Body of pancreas (tissue), 4 donors: ENCODE measurements around the gene BIK. TPM values are rescaled to one million over a fixed set of nuclear protein-coding genes. Genes with fewer than 3 reads are reported as not detected.

Experiments used
- ATAC-seq: fragments of 150-250 bp; one replicate; pipeline ENCODE4 v1.9.1; 2016
- DNase-seq, 4 donors: peaks; one replicate each; pipeline ENCODE4 v3.0.0-alpha.2; 2019
- H3K27ac ChIP-seq, 4 donors: fragments of 200-600 bp; sonication (generic); 1 replicate in 3 of 4; 2 replicates in 1 of 4; pipeline versions ENCODE4 v1.5.1 to v1.6.1; 2016 to 2019; ENCODE audit warnings: mild to moderate bottlenecking in 1 of 4, mixed read lengths in 1 of 4, moderate library complexity in 1 of 4
- H3K27me3 ChIP-seq, 2 donors: fragments of 200-600 bp; sonication (generic); one replicate each; pipeline ENCODE4 v1.6.0; 2016; ENCODE audit warnings: mild to moderate bottlenecking in 1 of 2
- H3K36me3 ChIP-seq, 2 donors: fragments of 200-600 bp; sonication (generic); replicated peaks in 1 of 2; 2 replicates each; pipeline ENCODE4 v1.5.1; 2016; ENCODE audit warnings: low read depth in 2 of 2; ENCODE audit not compliant: insufficient read depth in 1 of 2
- H3K4me1 ChIP-seq: fragments of 200-600 bp; sonication (generic); one replicate; pipeline ENCODE4 v1.6.0; 2016
- H3K4me3 ChIP-seq, 2 donors: fragments of 200-600 bp; sonication (generic); 1 replicate in 1 of 2; 2 replicates in 1 of 2; pipeline ENCODE4 v1.5.1; 2016 to 2019
- H3K9me3 ChIP-seq, 3 donors: fragments of 200-600 bp; sonication (generic); 1 replicate in 2 of 3; 2 replicates in 1 of 3; pipeline ENCODE4 v1.5.1; 2016
- POLR2A ChIP-seq, 3 donors: fragments of 450-650 bp; IDR thresholded peaks; one replicate each; pipeline ENCODE4 v1.6.1; 2016; ENCODE audit warnings: antibody characterized with exemption in 3 of 3, mild to moderate bottlenecking in 2 of 3
- WGBS, 2 donors: methylation state at CpG; one replicate each; pipeline ENCODE4 v1.1.5; 2017; 5-methylcytosine and 5-hydroxymethylcytosine counted together
- intact Hi-C: fragments of 100-400 bp; cut with DNase I; formaldehyde crosslinking; loops from one replicate; pipeline ENCODE4 v1.15.1; 2023
- total RNA-seq, 2 donors: library from RNA; depleted of rRNA; stranded (reverse); fragments of >200 nt; gene quantifications; one replicate each; pipeline ENCODE4 v1.1.0, GENCODE V29; 2016
- TF ChIP-seq, protein P1 (sequence below), 7 experiments: fragments of 450-650 bp in 4 of 7; fragments of 200-600 bp in 3 of 7; sonication (generic) in 3 of 7; IDR thresholded peaks; one replicate each; pipeline ENCODE4 v1.5.1; 2016 to 2019; ENCODE audit warnings: antibody characterized with exemption in 7 of 7

BIK gene
- total RNA-seq, 2 donors from 2014 or later, result 1.6 to 11.5 TPM

DNA sequence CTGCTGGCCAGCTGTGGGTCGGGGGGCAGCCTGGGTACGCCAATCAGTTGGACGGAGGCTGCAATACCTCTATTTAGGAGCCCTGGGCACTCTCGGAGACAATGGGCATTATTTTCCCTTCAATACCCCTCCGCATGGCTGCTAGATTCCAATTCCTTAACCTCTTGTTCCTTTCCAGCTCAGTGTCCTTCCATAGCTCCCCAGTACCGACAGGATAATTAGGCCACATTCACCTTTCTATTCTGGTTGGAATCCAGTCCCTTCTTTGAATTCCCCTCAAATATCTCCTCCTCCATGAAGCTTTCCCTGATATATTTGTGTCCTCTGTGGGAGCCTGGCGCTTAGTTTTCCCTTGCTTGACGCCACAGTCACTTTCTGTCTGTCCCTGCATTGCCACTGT lies 4.2 kb upstream of the BIK start:
- no peak for DNase-seq
- no peak for ATAC-seq
- Histone ChIP-seq H3K9me3 (no peaks in the 10 kb centered on the region), H3K27me3 (no peaks in the 10 kb centered on the region), H3K4me1 (peaks cover 13% of the 10 kb centered on the region), H3K27ac (no peak overlapping the region), H3K4me3 (no peak overlapping the region), H3K36me3 (no peaks in the 10 kb centered on the region)
- 95 to 96% methylated on average over 8 of the region's 8 CpGs for WGBS, 2 donors
- TF ChIP-seq POLR2A (IDR thresholded peaks at IDR 0.05), result no peak
- TF ChIP-seq, protein P1, sequence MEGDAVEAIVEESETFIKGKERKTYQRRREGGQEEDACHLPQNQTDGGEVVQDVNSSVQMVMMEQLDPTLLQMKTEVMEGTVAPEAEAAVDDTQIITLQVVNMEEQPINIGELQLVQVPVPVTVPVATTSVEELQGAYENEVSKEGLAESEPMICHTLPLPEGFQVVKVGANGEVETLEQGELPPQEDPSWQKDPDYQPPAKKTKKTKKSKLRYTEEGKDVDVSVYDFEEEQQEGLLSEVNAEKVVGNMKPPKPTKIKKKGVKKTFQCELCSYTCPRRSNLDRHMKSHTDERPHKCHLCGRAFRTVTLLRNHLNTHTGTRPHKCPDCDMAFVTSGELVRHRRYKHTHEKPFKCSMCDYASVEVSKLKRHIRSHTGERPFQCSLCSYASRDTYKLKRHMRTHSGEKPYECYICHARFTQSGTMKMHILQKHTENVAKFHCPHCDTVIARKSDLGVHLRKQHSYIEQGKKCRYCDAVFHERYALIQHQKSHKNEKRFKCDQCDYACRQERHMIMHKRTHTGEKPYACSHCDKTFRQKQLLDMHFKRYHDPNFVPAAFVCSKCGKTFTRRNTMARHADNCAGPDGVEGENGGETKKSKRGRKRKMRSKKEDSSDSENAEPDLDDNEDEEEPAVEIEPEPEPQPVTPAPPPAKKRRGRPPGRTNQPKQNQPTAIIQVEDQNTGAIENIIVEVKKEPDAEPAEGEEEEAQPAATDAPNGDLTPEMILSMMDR (IDR thresholded peaks at IDR 0.05), result no peak
- intact Hi-C loops, result no loop called here

DNA sequence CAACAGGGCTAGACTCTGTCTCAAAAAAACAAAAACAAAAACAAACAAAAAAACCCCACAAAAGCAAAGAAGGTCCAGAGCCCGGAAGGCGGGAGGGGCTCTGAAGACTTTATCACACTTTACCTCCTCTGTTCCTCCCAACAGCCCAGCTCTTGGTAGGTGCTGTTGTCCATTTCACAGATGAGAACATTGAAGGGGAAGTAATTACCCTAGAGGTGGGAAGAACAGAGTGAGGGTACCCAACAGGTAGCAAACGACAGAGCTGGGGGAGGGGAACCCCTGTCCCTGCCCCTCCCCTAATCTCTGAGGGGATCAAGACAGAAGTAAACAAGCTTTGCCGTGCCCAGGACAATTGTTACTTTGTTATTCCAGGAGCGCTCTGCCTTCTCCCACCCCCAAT lies 1.0 kb upstream of the BIK start:
- intact Hi-C loops, result no loop called here
- peaks cover 30% of the 10 kb centered on the region for H3K4me1 ChIP-seq
- no peaks in the 10 kb centered on the region for H3K36me3 ChIP-seq
- no peak overlapping the region for H3K27ac ChIP-seq
- H3K27me3 ChIP-seq, result no peaks in the 10 kb centered on the region
- H3K4me3 ChIP-seq, result no peak overlapping the region
- H3K9me3 ChIP-seq, result no peaks in the 10 kb centered on the region
- DNase-seq (no peak), ATAC-seq (no peak)
- WGBS, 2 donors, result 56 to 60% methylated on average over 5 of the region's 5 CpGs
- TF ChIP-seq, protein P1 (IDR thresholded peaks at IDR 0.05), result no peak
- no peak for TF ChIP-seq POLR2A (IDR thresholded peaks at IDR 0.05)

DNA sequence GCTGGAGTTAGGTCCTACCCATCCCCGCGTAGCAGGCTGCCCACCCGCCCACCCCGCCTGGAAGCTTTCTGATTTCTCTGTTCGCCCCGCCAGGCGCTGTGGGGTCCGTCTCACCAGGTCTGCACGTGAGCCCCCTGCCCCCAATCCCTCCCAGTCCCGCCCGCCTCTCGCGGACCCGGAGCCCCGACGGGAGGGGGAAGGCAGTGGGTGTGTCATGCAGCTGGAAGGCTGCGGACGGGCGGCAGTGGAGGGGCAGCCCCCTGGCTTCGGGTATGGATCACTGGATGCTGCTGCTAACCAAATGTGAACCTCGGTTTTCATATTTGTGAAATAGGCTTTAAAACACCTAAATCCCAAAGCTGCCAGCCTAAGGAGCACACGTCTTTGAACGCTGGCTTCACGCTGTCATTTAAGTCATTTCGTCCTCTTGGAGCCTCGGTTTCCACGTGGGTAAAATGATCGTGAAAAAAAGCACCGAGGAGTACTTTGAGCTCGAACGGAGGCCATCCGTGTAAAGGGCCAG lies 568 bp upstream of the BIK start:
- intact Hi-C loops, result no loop called here
- Histone ChIP-seq H3K27ac (no peak overlapping the region), H3K4me1 (peaks cover 35% of the 10 kb centered on the region), H3K9me3 (no peaks in the 10 kb centered on the region), H3K27me3 (no peaks in the 10 kb centered on the region), H3K4me3 (peak overlapping the region in 1 of 2 donors; percentile 19), H3K36me3 (no peaks in the 10 kb centered on the region)
- no peak for TF ChIP-seq POLR2A (IDR thresholded peaks at IDR 0.05)
- TF ChIP-seq, protein P1 (IDR thresholded peaks at IDR 0.05), result no peak
- WGBS, 2 donors, result 18 to 30% methylated on average over 17 to 32 of the region's 32 CpGs
- ATAC-seq (no peak), DNase-seq (no peak)

DNA sequence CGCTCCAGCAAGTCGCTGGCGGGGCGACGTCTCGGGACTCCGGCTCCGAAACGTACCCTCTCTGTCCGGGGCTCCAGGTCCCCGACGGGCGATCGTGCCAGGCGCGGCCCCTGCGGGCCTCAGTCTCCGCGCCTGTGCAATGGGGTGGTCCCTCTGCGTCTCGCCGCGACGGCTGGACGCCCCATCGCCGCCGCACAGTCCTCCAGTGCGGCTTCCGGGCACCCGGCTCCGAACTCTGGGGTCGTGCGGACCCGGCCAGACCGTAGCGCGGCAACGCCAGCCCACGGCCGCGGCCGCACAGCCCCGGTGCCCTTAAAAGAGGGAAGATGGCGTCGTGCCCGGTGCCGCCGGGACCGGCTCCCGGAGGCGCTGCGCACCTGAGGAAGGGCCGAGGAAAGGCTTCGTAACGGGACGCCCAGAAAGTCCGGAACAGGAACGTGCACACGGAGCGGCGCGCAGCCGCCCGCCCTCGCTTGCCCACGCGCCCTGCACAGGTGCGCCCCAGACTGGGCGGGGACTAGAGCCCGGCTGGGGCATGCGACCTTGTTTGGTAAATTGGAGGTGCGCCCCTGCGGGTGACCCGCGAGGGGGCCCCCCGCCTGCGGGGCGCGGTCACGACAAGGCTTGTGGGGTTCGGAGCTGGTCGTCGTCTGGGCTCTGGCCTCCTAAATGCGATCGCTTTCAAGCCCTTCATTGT lies 525 bp downstream of the BIK start:
- H3K9me3 ChIP-seq, result no peaks in the 10 kb centered on the region
- peaks cover 40% of the 10 kb centered on the region for H3K4me1 ChIP-seq
- H3K27ac ChIP-seq, result peak overlapping the region in 2 of 4 donors; percentile 41 to 50
- no peaks in the 10 kb centered on the region for H3K27me3 ChIP-seq
- 2% methylated on average over 85 of the region's 86 CpGs; no CpG with 5 or more reads in 1 of the 2 donors for WGBS, 2 donors
- no peaks in the 10 kb centered on the region for H3K36me3 ChIP-seq
- peak overlapping the region; percentile 19 to 67 for H3K4me3 ChIP-seq
- peak in 1 of 3 donors; percentile 14 for TF ChIP-seq POLR2A (IDR thresholded peaks at IDR 0.05)
- TF ChIP-seq, protein P1 (IDR thresholded peaks at IDR 0.05), result no peak
- DNase-seq, result peak; percentile 68 to 77 (median 69)
- intact Hi-C loops, result no loop called here
- peak; percentile 79 for ATAC-seq
